BE2C (cell line): Measurements from ENCODE around the gene ADAMTSL1.

Experiments
- DNase-seq: peaks from one replicate; pipeline ENCODE4 v3.0.0-alpha.2; 2020
- H3K27me3 ChIP-seq: fragments of 250-450 bp; sonication (Bioruptor Pico); 2 replicates; pipeline ENCODE4 v1.5.1; 2020; ENCODE audit warnings: mild to moderate bottlenecking
- H3K36me3 ChIP-seq: fragments of 250-450 bp; sonication (Bioruptor Pico); 2 replicates; pipeline ENCODE4 v1.5.1; 2020; ENCODE audit warnings: mild to moderate bottlenecking
- H3K4me1 ChIP-seq: fragments of 250-450 bp; sonication (Bioruptor Pico); 2 replicates; pipeline ENCODE4 v1.5.1; 2020
- H3K4me3 ChIP-seq: 2 replicates; pipeline ENCODE4 v1.5.1; 2011; ENCODE audit warnings: low read depth, low read length
- H3K9me3 ChIP-seq: fragments of 250-450 bp; sonication (Bioruptor Pico); 2 replicates; pipeline ENCODE4 v1.5.1; 2020
- TF ChIP-seq, protein P1 (sequence below): IDR thresholded peaks from 2 replicates; pipeline ENCODE4 v1.5.1; 2012; ENCODE audit warnings: mild to moderate bottlenecking, low read depth, low read length

The ADAMTSL1 gene

GRCh38 chr9:18617759-18618158, 143.8 kb downstream of the ADAMTSL1 start:
- H3K27me3 ChIP-seq: no peaks in the 10 kb centered on the region
- no peaks in the 10 kb centered on the region for H3K4me1 ChIP-seq
- no peaks in the 10 kb centered on the region for H3K9me3 ChIP-seq
- TF ChIP-seq, protein P1, sequence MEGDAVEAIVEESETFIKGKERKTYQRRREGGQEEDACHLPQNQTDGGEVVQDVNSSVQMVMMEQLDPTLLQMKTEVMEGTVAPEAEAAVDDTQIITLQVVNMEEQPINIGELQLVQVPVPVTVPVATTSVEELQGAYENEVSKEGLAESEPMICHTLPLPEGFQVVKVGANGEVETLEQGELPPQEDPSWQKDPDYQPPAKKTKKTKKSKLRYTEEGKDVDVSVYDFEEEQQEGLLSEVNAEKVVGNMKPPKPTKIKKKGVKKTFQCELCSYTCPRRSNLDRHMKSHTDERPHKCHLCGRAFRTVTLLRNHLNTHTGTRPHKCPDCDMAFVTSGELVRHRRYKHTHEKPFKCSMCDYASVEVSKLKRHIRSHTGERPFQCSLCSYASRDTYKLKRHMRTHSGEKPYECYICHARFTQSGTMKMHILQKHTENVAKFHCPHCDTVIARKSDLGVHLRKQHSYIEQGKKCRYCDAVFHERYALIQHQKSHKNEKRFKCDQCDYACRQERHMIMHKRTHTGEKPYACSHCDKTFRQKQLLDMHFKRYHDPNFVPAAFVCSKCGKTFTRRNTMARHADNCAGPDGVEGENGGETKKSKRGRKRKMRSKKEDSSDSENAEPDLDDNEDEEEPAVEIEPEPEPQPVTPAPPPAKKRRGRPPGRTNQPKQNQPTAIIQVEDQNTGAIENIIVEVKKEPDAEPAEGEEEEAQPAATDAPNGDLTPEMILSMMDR: no peak
- H3K36me3 ChIP-seq: no peaks in the 10 kb centered on the region
- no peak overlapping the region for H3K4me3 ChIP-seq
- no peak for DNase-seq

- no peak for DNase-seq
- TF ChIP-seq, protein P1: no peak
- Histone ChIP-seq H3K4me1 (no peaks in the 10 kb centered on the region), H3K36me3 (no peaks in the 10 kb centered on the region), H3K9me3 (no peaks in the 10 kb centered on the region), H3K27me3 (no peaks in the 10 kb centered on the region), H3K4me3 (no peak overlapping the region)
Observed at GRCh38 chr9:18618862-18619261, 144.9 kb downstream of the ADAMTSL1 start.

DNA sequence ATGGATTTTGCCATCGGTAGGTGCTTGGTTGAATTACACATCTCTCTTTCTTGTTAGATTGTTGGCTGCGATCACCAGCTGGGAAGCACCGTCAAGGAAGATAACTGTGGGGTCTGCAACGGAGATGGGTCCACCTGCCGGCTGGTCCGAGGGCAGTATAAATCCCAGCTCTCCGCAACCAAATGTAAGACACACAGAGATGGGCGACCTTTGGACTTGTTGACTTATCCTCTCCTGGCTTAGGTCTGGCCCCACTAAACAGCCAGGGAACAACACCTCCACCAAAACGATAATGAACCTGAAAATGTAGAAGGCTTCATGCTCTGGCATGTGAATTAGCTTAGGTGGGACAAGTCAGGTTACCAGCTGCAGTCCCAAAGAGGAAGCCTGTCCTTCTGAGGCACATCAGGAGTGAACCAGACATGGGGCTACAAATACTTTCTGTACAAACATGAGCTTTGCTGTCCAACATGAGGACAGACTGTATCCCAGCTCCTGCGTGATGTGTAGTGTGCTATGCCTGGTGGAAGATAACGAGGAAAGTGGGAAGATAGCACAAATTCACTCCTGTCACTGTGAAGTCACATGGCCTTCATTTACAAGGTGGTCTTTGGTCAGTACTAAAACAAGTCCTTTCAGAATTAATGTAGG, 148.4 kb downstream of the ADAMTSL1 start:
- Histone ChIP-seq H3K4me1 (no peaks in the 10 kb centered on the region), H3K9me3 (no peaks in the 10 kb centered on the region), H3K27me3 (no peaks in the 10 kb centered on the region), H3K4me3 (no peak overlapping the region), H3K36me3 (no peaks in the 10 kb centered on the region)
- no peak for DNase-seq
- TF ChIP-seq, protein P1: no peak

DNA sequence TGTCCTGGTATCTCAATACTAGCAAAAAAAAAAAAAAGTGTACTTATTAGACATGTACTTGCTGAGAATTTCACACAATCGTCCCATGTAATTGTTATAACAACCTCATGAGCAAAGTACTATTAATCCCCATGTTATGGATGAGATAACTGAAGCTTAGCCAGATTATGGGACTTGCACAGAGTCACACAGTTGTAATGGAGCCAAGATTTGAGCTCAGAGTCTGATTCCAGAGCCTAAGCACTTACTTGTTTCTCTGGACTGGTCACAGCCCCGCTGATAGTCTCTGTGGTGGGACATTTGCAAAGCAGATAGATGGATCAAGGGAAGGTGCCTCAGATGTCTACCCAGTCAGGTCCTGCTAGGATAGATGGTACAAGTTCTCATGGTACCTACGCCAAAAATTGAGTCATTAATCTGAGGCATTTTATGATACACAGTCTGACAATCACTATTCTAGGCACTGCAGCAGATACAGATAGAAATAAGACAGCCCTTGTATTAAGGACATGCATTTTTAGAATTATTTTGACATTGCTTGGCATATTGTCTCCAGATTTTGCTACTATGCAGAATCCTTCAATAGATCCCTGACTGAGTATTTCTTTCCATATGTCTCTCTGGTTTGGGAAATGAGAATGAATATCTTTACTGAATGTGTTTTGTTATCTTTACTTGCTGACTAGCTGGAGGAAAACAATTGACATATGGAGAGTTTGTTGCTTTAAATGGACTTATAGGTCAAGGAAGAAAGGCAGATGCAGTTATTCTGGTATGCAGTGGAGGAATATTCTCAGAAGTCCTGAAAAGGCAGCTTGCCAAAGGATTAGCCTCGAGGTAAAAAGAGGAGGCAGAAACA, 149.5 kb downstream of the ADAMTSL1 start:
- DNase-seq: no peak
- no peaks in the 10 kb centered on the region for H3K36me3 ChIP-seq
- no peaks in the 10 kb centered on the region for H3K27me3 ChIP-seq
- H3K9me3 ChIP-seq: no peaks in the 10 kb centered on the region
- no peaks in the 10 kb centered on the region for H3K4me1 ChIP-seq
- TF ChIP-seq, protein P1: no peak
- H3K4me3 ChIP-seq: no peak overlapping the region

- no peaks in the 10 kb centered on the region for H3K27me3 ChIP-seq
- DNase-seq: no peak
- TF ChIP-seq, protein P1: no peak
- H3K9me3 ChIP-seq: no peaks in the 10 kb centered on the region
- H3K36me3 ChIP-seq: no peaks in the 10 kb centered on the region
- H3K4me3 ChIP-seq: no peak overlapping the region
- no peaks in the 10 kb centered on the region for H3K4me1 ChIP-seq
Observed at GRCh38 chr9:18626046-18626698, 152.2 kb downstream of the ADAMTSL1 start.
